Activated T-helper 17 cell treated with anti-CD3 and anti-CD28 coated beads, Interleukin-2, amount 50 U/mL, for 72 hours (primary cell): Measurements from ENCODE around the gene MYDGF. TPM values are rescaled to one million over a fixed set of nuclear protein-coding genes. Genes with fewer than 3 reads are reported as not detected.

Experiments used
- ATAC-seq: fragments of 150-1000 bp; cut with Tn5 transposase; replicated peaks from 2 replicates; pipeline ENCODE4 v1.10.0; 2021; ENCODE audit warnings: mild to moderate bottlenecking, moderate library complexity
- H3K27ac Mint-ChIP-seq: one replicate; pipeline ENCODE4 v1.8.0; 2022; ENCODE audit warnings: mixed read lengths
- H3K27me3 Mint-ChIP-seq: one replicate; pipeline ENCODE4 v1.8.0; 2022; ENCODE audit warnings: mixed read lengths
- H3K36me3 Mint-ChIP-seq: one replicate; pipeline ENCODE4 v1.8.0; 2022; ENCODE audit warnings: low read depth, mild to moderate bottlenecking, mixed read lengths
- H3K4me1 Mint-ChIP-seq: one replicate; pipeline ENCODE4 v1.8.0; 2022; ENCODE audit warnings: mixed read lengths
- H3K4me3 Mint-ChIP-seq: one replicate; pipeline ENCODE4 v1.8.0; 2022; ENCODE audit warnings: mild to moderate bottlenecking, mixed read lengths
- H3K9me3 Mint-ChIP-seq: one replicate; pipeline ENCODE4 v1.8.0; 2022; ENCODE audit warnings: mixed read lengths
- total RNA-seq, 2 donors: library from RNA; stranded (reverse); gene quantifications; one replicate each; pipeline ENCODE4 v1.2.3, GENCODE V29; 2022

Gene MYDGF
- total RNA-seq, 2 donors from 2014 or later: 47.8 to 79.0 TPM

DNA sequence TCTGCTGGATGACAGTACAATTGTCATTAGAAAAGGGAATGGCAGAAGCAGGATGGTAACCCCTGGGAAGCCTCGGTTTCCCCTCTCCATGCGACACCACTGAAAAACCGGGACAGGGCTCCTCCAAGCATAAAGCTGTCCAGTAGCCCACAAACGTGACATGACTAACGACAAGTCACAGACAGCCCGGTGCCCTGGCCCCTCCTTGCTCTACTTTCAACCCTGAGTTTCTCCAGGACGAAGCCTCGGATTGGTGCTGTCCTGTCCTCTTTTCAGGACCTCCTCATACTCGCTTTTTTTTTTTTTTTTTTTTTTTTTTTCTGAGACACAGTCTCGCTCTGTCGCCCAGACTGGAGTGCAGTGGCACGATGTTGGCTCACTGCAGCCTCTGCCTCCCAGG, 37.2 kb upstream of the MYDGF start:
- Mint-ChIP-seq H3K4me3 (no peak overlapping the region), H3K9me3 (no peaks in the 10 kb centered on the region), H3K4me1 (no peaks in the 10 kb centered on the region), H3K27ac (no peak overlapping the region), H3K27me3 (no peaks in the 10 kb centered on the region), H3K36me3 (peaks cover 54% of the 10 kb centered on the region)
- ATAC-seq: no peak

DNA sequence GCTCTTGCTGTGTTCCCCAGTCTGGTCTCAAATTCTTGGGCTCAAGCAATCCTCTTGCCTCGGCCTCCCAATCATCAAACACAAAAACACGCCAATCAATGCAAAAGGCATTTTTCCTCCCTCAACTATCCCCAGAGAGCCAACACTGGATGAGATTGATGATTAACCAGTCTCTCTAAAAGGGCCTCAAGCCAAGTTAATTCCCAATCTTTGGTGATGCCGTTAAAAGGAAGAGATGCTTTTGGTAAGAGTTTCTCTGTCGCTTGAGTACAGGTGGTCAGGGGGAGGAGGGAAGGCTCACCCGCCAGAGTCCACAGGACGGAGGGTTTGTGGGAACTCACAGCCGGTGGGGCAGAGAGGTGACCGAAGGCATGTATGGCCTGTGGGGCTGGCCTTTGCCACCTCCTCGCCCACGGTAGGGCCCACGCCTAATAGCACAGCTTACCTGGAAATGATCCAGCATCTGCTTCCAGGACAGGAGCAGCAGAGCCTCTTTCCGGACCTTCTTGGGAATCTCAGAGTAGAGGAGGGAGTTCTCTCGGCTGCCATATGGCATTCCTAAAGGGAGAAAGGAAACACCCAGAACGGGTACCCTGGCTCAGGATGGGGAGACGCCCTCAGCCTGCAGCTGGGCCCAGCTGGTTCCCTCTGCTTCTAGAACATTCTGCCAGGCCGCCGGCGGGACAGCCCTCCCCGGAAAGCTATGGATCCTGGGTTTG, 35.4 kb upstream of the MYDGF start:
- H3K4me1 Mint-ChIP-seq: no peaks in the 10 kb centered on the region
- no peak overlapping the region for H3K27ac Mint-ChIP-seq
- H3K4me3 Mint-ChIP-seq: no peak overlapping the region
- H3K27me3 Mint-ChIP-seq: no peaks in the 10 kb centered on the region
- ATAC-seq: no peak
- no peaks in the 10 kb centered on the region for H3K9me3 Mint-ChIP-seq
- peaks cover 53% of the 10 kb centered on the region for H3K36me3 Mint-ChIP-seq

DNA sequence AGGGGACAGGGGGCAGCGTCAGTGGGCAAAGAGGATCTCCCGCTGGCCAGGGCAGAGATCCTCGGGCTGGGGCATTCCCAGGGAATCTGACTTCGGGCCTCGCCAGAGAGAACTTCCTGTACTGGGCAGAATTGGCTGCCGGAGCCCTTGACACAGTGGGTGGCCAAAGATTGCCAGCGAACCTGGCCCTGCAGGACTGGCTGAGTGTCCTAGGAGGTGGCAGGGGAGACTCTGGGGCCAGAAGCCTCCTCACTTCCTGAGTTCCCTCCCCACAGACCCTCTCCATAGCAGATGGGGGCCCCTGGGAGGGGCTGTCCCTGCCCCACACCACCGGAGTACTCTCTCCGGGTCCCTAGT, 34.2 kb upstream of the MYDGF start:
- Mint-ChIP-seq H3K4me3 (no peak overlapping the region), H3K27me3 (no peaks in the 10 kb centered on the region), H3K4me1 (no peaks in the 10 kb centered on the region), H3K27ac (no peak overlapping the region), H3K9me3 (no peaks in the 10 kb centered on the region), H3K36me3 (peaks cover 62% of the 10 kb centered on the region)
- no peak for ATAC-seq

DNA sequence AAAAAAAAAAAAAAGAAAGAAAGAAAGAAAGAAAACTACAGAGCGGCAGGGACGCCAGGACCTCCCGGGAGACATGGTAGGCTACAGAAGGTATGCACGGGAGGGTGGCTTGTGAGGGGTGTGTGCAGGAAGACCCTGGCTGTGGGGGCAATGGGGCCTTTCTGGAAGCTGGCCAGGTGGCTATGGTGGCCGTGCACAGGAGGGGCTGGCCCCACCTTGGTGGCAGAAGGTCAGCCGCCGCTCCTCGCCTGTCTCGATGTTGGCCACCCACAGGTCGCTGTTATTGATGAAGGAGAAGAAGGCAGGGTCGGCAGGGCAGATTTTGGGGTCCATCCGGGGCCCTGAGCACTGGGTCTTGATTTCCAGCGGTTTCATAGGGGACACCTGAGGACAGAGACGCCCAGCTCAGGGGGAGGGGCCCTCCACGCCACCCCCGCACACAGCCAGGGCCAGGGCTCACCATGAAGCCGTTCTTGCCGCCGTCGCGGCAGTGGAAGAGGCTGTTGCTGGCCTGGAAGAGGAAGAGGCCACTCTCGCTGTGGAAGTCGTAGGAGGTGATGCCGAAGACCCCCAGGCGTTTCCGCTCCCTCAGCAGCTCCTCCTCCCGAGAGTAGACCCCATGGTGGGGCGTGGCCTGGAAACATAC, 33.7 kb upstream of the MYDGF start:
- H3K4me1 Mint-ChIP-seq: no peaks in the 10 kb centered on the region
- H3K9me3 Mint-ChIP-seq: no peaks in the 10 kb centered on the region
- ATAC-seq: no peak
- no peaks in the 10 kb centered on the region for H3K27me3 Mint-ChIP-seq
- H3K36me3 Mint-ChIP-seq: peaks cover 60% of the 10 kb centered on the region
- H3K27ac Mint-ChIP-seq: no peak overlapping the region
- no peak overlapping the region for H3K4me3 Mint-ChIP-seq

DNA sequence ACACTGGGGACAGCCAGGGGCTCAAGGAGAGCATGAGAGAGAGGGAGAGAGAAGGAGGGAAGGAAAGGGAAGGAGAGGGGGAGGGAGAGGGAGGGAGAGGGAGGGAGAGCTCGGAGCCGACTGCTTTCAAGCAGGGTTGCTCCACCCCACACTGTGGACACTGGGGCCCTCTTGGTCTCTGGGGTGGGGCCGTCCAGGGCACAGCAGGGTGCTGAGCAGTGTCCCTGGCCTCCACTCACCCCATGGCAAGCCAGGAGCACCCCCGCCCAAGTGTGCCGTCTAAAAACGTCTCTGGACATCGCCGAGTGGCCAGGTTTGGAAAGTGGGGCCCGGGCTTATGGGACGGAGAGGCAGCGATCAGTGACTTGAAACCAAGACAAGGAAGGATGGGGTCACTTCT, 32.6 kb upstream of the MYDGF start:
- Mint-ChIP-seq H3K9me3 (no peaks in the 10 kb centered on the region), H3K27ac (no peak overlapping the region), H3K4me1 (no peaks in the 10 kb centered on the region), H3K27me3 (no peaks in the 10 kb centered on the region), H3K4me3 (no peak overlapping the region), H3K36me3 (peaks cover 64% of the 10 kb centered on the region)
- ATAC-seq: no peak

DNA sequence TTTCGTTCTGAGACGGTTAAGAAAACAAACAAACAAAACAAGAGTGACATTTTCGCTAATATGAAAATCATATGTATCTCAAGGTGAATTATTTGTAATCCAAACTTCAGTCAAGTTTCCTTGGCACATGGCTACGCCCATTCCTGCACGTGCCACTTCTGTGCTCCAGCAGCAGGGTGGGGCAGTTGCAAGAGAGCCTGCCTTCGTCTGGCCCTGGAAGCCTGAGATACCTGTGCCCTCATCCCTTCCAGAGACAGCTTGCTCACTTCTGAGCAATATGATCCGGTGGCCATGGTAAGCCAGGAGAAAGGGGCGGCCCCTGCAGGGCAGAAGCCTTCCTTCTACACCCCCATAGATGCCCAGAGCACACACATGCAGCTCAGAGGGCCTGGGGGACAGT, 31.4 kb upstream of the MYDGF start:
- Mint-ChIP-seq H3K27ac (no peak overlapping the region), H3K27me3 (no peaks in the 10 kb centered on the region), H3K36me3 (peaks cover 76% of the 10 kb centered on the region), H3K4me1 (no peaks in the 10 kb centered on the region), H3K4me3 (no peak overlapping the region), H3K9me3 (no peaks in the 10 kb centered on the region)
- ATAC-seq: no peak

DNA sequence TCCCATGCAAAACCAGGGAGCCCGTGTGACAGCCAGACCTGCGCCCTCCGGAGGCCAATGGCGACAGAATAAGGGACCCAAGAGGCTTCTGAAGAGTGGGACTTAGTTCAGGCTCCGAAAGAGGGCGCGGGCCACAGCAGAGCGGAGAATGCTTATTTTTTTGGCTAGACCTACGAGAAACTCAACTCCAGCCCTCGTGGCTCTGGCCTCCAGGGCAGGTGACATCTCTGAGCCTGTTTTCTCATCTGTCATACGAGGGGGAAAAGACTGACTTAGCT, 30.5 kb upstream of the MYDGF start:
- ATAC-seq: no peak
- no peaks in the 10 kb centered on the region for H3K4me1 Mint-ChIP-seq
- H3K27ac Mint-ChIP-seq: no peak overlapping the region
- H3K4me3 Mint-ChIP-seq: no peak overlapping the region
- no peaks in the 10 kb centered on the region for H3K9me3 Mint-ChIP-seq
- no peaks in the 10 kb centered on the region for H3K27me3 Mint-ChIP-seq
- peaks cover 84% of the 10 kb centered on the region for H3K36me3 Mint-ChIP-seq

DNA sequence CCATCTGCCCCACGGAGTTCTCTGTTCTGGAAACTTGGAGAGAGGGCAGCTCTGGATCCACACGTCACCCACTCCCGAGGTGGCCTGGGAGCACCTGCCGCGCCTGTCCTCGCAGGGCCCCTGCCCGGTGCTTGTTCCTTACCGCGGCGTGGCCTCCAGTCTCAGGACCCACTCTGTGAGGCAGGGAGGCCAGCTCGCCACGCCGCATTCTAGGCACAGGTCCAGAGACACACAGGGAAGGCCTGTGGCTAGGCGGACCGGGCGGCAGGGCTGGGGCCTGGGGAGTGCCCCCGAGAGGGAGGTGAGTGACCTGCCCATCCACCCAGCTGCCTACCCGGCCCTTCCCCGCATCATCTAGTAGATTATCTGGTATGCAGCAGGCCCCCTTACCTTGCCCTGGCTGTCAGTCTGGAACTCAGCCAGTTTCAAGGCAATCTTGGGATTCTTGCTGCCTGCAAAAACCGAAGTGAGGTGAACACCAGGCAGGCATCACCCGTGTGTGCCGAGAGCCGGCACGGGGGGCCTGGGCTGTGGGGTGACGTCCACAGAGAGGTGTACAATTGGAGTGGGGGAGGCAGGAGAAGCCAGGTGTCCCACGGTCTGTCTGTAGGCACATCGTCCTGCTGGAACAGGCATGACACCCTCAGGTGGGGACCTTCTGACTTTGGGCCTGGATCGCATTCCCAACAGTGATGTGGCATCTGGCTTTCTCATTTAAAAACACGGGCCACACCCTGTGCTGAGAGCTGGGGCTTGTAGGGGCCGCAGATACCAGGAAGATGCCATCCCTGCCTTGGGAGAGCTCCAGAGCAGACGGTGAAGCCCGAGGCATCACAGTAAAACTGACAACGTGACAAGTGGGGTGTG, 29.9 kb upstream of the MYDGF start:
- no peaks in the 10 kb centered on the region for H3K27me3 Mint-ChIP-seq
- ATAC-seq: no peak
- H3K4me3 Mint-ChIP-seq: no peak overlapping the region
- peaks cover 90% of the 10 kb centered on the region for H3K36me3 Mint-ChIP-seq
- H3K4me1 Mint-ChIP-seq: no peaks in the 10 kb centered on the region
- no peaks in the 10 kb centered on the region for H3K9me3 Mint-ChIP-seq
- H3K27ac Mint-ChIP-seq: no peak overlapping the region

DNA sequence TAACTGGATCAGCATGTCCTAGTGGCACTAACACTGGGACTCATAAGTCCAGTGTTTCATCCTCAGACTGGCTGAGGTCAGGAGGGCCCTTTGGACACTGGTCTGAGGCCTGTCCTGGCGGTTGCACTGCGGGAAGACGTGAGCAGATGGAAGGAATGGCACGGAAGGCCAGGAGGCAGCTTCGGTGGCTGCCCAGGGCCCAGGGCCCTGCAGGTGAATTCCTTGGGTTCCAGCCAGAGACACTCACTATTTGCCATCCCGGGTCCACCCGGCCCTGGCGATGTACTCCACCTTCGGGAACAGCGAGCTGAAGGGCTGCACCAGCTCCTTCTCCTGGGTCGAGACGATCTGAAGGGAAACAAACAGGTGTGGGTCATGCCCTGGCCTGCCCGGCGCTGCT, 27.2 kb upstream of the MYDGF start:
- H3K9me3 Mint-ChIP-seq: no peaks in the 10 kb centered on the region
- H3K4me3 Mint-ChIP-seq: no peak overlapping the region
- H3K36me3 Mint-ChIP-seq: peaks cover 93% of the 10 kb centered on the region

DNA sequence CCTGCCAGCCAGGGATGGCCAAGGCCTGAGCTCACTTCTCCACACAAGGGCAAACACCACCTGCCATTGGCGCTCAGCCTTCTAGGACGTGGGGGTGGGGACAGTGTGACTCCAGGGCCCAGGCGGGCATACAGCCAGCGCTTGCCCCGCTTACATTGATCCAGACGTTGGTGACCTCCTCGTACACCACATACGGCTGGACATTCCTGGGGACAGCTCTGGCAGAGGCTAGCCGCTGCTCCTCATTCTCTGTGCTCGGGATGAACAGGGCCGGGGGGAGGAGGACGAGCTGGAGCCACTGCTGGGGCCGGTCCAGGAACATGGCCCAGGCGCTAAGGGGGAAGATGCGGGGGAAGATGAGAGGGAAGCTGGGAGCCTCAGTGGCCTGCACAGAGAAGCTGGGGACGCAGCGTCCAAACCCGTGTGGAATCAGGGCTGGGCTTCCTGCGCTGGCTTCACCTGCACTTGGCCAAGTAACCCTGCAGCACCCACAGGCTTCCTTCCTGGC, 25.1 kb upstream of the MYDGF start:
- Mint-ChIP-seq H3K4me3 (no peak overlapping the region), H3K27ac (no peak overlapping the region), H3K4me1 (no peaks in the 10 kb centered on the region), H3K9me3 (no peaks in the 10 kb centered on the region), H3K36me3 (peaks cover 91% of the 10 kb centered on the region), H3K27me3 (no peaks in the 10 kb centered on the region)
- no peak for ATAC-seq

More for the DNA sequence above, 27.2 kb upstream of the MYDGF start:
- Mint-ChIP-seq H3K27me3 (no peaks in the 10 kb centered on the region), H3K27ac (no peak overlapping the region), H3K4me1 (no peaks in the 10 kb centered on the region)
- no peak for ATAC-seq

DNA sequence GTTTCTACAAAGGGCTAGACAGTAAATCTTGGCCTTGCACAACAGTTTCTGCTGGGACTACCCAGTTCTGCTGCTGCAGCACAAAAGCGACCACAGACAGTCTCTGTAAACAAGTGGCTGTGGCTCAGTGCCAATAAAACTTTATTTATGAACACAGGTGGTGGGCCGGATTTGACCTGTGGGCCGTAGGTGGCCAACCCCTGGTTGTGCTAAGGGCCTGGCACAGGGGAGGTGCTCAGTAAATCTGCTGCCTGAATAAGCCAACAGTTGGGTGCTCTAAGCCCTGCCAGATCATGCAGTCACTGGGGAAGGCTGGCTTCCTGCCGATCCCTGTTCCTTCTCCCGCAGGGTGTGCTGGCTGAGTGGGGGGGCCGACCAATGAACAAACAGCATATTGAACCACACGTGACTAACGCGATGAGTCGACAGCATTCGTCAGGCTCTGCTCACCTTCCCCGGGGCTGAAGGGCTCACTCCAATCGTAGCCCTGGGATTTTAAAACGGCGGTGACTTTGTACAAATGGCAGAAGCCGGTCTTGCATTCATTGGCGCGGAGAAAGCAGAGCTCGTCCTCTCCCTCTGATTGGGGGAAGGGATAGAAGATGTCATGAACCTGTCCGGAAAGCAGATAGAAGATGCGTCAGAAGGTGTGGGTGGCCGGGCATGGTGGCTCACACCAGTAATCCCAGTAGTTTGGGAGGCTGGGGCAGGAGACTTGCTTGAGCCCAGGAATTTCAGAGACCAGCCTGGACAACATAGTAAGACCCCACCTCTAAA, 24.3 kb upstream of the MYDGF start:
- no peak overlapping the region for H3K4me3 Mint-ChIP-seq
- no peaks in the 10 kb centered on the region for H3K4me1 Mint-ChIP-seq
- peaks cover 90% of the 10 kb centered on the region for H3K36me3 Mint-ChIP-seq
- H3K27me3 Mint-ChIP-seq: no peaks in the 10 kb centered on the region
- ATAC-seq: no peak
- no peak overlapping the region for H3K27ac Mint-ChIP-seq
- no peaks in the 10 kb centered on the region for H3K9me3 Mint-ChIP-seq

DNA sequence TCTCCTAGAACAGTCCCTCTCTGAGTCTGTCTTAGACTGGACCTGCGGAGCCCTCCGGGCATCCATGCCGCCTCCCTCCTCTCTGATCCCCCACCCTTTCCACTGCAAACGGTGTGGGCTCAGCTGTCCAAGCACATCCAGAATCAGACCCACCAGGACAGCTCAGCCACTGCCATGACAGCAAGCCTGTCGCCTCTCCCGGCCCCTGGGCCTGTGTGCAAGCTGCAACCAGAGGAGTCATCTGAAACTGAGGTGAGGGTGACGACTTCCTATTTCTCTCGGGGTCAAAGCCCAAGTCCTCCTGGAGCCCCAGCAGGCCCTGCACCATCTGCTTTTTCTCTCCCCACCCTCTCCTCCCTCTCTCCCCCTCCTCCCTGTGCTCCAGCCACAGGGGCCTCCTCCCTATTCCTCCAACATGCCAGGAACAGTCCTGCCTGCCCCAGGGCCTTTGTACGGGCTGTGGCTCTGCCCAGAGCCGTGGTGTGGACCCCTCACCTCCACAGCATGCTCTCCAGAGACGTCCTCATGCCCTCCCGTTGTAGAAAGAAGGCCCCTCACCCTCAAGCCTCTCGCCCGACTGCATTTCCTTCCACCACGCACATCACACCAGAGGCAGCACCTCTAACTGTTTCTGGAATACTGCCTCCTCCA, 23.5 kb upstream of the MYDGF start:
- H3K9me3 Mint-ChIP-seq: no peaks in the 10 kb centered on the region
- no peak overlapping the region for H3K27ac Mint-ChIP-seq
- no peak for ATAC-seq
- H3K36me3 Mint-ChIP-seq: peaks cover 85% of the 10 kb centered on the region
- no peaks in the 10 kb centered on the region for H3K4me1 Mint-ChIP-seq
- H3K27me3 Mint-ChIP-seq: no peaks in the 10 kb centered on the region
- H3K4me3 Mint-ChIP-seq: no peak overlapping the region

DNA sequence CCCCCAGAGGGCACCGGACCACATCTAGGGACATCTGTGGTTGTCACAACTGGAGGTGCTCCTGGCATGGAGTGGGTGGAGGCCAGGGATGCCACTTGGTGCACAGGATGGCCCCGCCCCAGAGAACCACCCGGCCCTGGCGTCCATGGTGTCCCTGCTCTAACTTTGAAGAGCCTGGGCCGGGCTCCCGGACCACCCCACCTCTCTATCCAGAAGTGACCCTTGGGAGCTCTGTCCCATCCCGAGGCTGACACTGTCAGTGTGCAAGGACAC, 22.9 kb upstream of the MYDGF start:
- no peak overlapping the region for H3K4me3 Mint-ChIP-seq
- no peaks in the 10 kb centered on the region for H3K4me1 Mint-ChIP-seq
- H3K27ac Mint-ChIP-seq: no peak overlapping the region

More for the DNA sequence above, 22.9 kb upstream of the MYDGF start:
- Mint-ChIP-seq H3K27me3 (no peaks in the 10 kb centered on the region), H3K36me3 (peaks cover 79% of the 10 kb centered on the region), H3K9me3 (no peaks in the 10 kb centered on the region)
- ATAC-seq: no peak
